Activated naive CD4-positive, alpha-beta T cell treated with anti-CD3 and anti-CD28 coated beads for 36 hours (primary cell): Measurements from ENCODE around the gene G6PC3. TPM values are rescaled to one million over a fixed set of nuclear protein-coding genes. Genes with fewer than 3 reads are reported as not detected.
A peak's percentile ranks its signal among the peaks of the same experiment; 100 is the strongest.

ENCODE experiments used
- CTCF ChIA-PET: fragments of 350-600 bp; sonication (Branson Sonifier 250); formaldehyde crosslinking; loops from one replicate; lab custom pipeline; 2021; ENCODE audit warnings: antibody characterized with exemption; lab: Charles Lee
- DNase-seq: peaks from one replicate; pipeline ENCODE4 v3.0.0-alpha.2; 2020
- H3K27ac Mint-ChIP-seq: one replicate; pipeline ENCODE4 v1.8.0; 2021; ENCODE audit warnings: mild to moderate bottlenecking, mixed read lengths
- H3K27me3 Mint-ChIP-seq: one replicate; pipeline ENCODE4 v1.8.0; 2021; ENCODE audit warnings: low read depth, mixed read lengths
- H3K36me3 Mint-ChIP-seq: one replicate; pipeline ENCODE4 v1.8.0; 2021; ENCODE audit warnings: low read depth, mixed read lengths
- H3K4me1 Mint-ChIP-seq: one replicate; pipeline ENCODE4 v1.8.0; 2021; ENCODE audit warnings: low read depth, mixed read lengths
- H3K4me3 Mint-ChIP-seq: one replicate; pipeline ENCODE4 v1.8.0; 2021; ENCODE audit warnings: mild to moderate bottlenecking, moderate library complexity, mixed read lengths
- H3K9me3 Mint-ChIP-seq: one replicate; pipeline ENCODE4 v1.8.0; 2021; ENCODE audit warnings: mixed read lengths
- intact Hi-C: fragments of 100-400 bp; cut with micrococcal nuclease; formaldehyde crosslinking; loops from one replicate; pipeline ENCODE4 v1.15.1; 2023
- total RNA-seq, 2 experiments: library from RNA; stranded (reverse); gene quantifications; one replicate each; pipeline ENCODE4 v1.2.3, GENCODE V29; 2021

The G6PC3 gene
- total RNA-seq, 2 experiments from 2014 or later = 15.9 to 19.4 TPM

GRCh38 chr17:44086364-44087311 lies 16.1 kb downstream of the G6PC3 start:
- Mint-ChIP-seq H3K27me3 (no peaks in the 10 kb centered on the region), H3K9me3 (no peaks in the 10 kb centered on the region), H3K36me3 (peaks cover 4% of the 10 kb centered on the region), H3K27ac (peak overlapping the region; percentile 75), H3K4me1 (peaks cover 16% of the 10 kb centered on the region), H3K4me3 (no peak overlapping the region)
- intact Hi-C loops = no loop called here
- DNase-seq = peak; percentile 67
- CTCF ChIA-PET = interaction anchor here (0.7 kb wide), 1 partner anchor 60 kb away, joined by 3 read pairs; no protein-coding TSS in a partner anchor

GRCh38 chr17:44087319-44087718 lies 16.8 kb downstream of the G6PC3 start:
- intact Hi-C loops = no loop called here
- no peak overlapping the region for H3K4me3 Mint-ChIP-seq
- H3K27ac Mint-ChIP-seq = peak overlapping the region; percentile 75
- peaks cover 4% of the 10 kb centered on the region for H3K36me3 Mint-ChIP-seq
- peaks cover 16% of the 10 kb centered on the region for H3K4me1 Mint-ChIP-seq
- CTCF ChIA-PET = interaction anchor here (0.7 kb wide), 1 partner anchor 59 kb away, joined by 3 read pairs; no protein-coding TSS in a partner anchor
- DNase-seq = no peak
- H3K27me3 Mint-ChIP-seq = no peaks in the 10 kb centered on the region
- no peaks in the 10 kb centered on the region for H3K9me3 Mint-ChIP-seq

GRCh38 chr17:44088254-44088653 lies 17.7 kb downstream of the G6PC3 start:
- CTCF ChIA-PET = interaction anchor here (0.5 to 1.2 kb wide), 4 partner anchors 11 to 145 kb away, joined by 3 to 7 read pairs (median 4); no protein-coding TSS in a partner anchor
- no peak for DNase-seq
- Mint-ChIP-seq H3K4me3 (no peak overlapping the region), H3K4me1 (peaks cover 16% of the 10 kb centered on the region), H3K9me3 (no peaks in the 10 kb centered on the region), H3K27ac (no peak overlapping the region), H3K27me3 (no peaks in the 10 kb centered on the region), H3K36me3 (peaks cover 1% of the 10 kb centered on the region)
- intact Hi-C loops = no loop called here

GRCh38 chr17:44091200-44091997 lies 20.9 kb downstream of the G6PC3 start:
- Mint-ChIP-seq H3K4me1 (peaks cover 24% of the 10 kb centered on the region), H3K4me3 (no peak overlapping the region), H3K27me3 (no peaks in the 10 kb centered on the region), H3K27ac (no peak overlapping the region), H3K9me3 (no peaks in the 10 kb centered on the region), H3K36me3 (peaks cover 1% of the 10 kb centered on the region)
- CTCF ChIA-PET = no interaction called here
- DNase-seq = no peak
- intact Hi-C loops = no loop called here

GRCh38 chr17:44092051-44092450 lies 21.5 kb downstream of the G6PC3 start:
- no peak for DNase-seq
- CTCF ChIA-PET = no interaction called here
- Mint-ChIP-seq H3K36me3 (no peaks in the 10 kb centered on the region), H3K4me1 (peaks cover 18% of the 10 kb centered on the region), H3K9me3 (no peaks in the 10 kb centered on the region), H3K27ac (no peak overlapping the region), H3K27me3 (no peaks in the 10 kb centered on the region), H3K4me3 (no peak overlapping the region)
- intact Hi-C loops = no loop called here

GRCh38 chr17:44093231-44093900 lies 22.8 kb downstream of the G6PC3 start:
- CTCF ChIA-PET = interaction anchor here (2.5 kb wide), 1 partner anchor 9 kb away, joined by 10 read pairs; no protein-coding TSS in a partner anchor
- Mint-ChIP-seq H3K9me3 (no peaks in the 10 kb centered on the region), H3K4me3 (no peak overlapping the region), H3K27ac (no peak overlapping the region), H3K4me1 (peaks cover 10% of the 10 kb centered on the region), H3K36me3 (no peaks in the 10 kb centered on the region), H3K27me3 (no peaks in the 10 kb centered on the region)
- intact Hi-C loops = no loop called here
- no peak for DNase-seq

- Mint-ChIP-seq H3K36me3 (no peaks in the 10 kb centered on the region), H3K27ac (no peak overlapping the region), H3K27me3 (no peaks in the 10 kb centered on the region), H3K9me3 (no peaks in the 10 kb centered on the region), H3K4me1 (peaks cover 10% of the 10 kb centered on the region), H3K4me3 (no peak overlapping the region)
- no peak for DNase-seq
- intact Hi-C loops = no loop called here
- CTCF ChIA-PET = interaction anchor here (0.7 to 2.5 kb wide), 2 partner anchors 10 to 16 kb away, joined by 3 to 10 read pairs; no protein-coding TSS in a partner anchor
These were observed 24.3 kb downstream of the G6PC3 start for GRCh38 chr17:44094701-44095387.

- no peak overlapping the region for H3K27ac Mint-ChIP-seq
- H3K9me3 Mint-ChIP-seq = no peaks in the 10 kb centered on the region
- no peaks in the 10 kb centered on the region for H3K27me3 Mint-ChIP-seq
- no peak for DNase-seq
- H3K36me3 Mint-ChIP-seq = no peaks in the 10 kb centered on the region
- no peak overlapping the region for H3K4me3 Mint-ChIP-seq
- peaks cover 10% of the 10 kb centered on the region for H3K4me1 Mint-ChIP-seq
- CTCF ChIA-PET = interaction anchor here (0.7 to 2.5 kb wide), 2 partner anchors 11 to 16 kb away, joined by 3 to 10 read pairs; no protein-coding TSS in a partner anchor
- intact Hi-C loops = no loop called here
These were observed 24.8 kb downstream of the G6PC3 start for GRCh38 chr17:44095388-44095646.

- intact Hi-C loops = no loop called here
- CTCF ChIA-PET = interaction anchor here (1.9 kb wide), 1 partner anchor 12 kb away, joined by 5 read pairs; no protein-coding TSS in a partner anchor
- no peaks in the 10 kb centered on the region for H3K27me3 Mint-ChIP-seq
- H3K9me3 Mint-ChIP-seq = no peaks in the 10 kb centered on the region
- peak; percentile 15 for DNase-seq
- no peak overlapping the region for H3K4me3 Mint-ChIP-seq
- H3K36me3 Mint-ChIP-seq = no peaks in the 10 kb centered on the region
- peaks cover 10% of the 10 kb centered on the region for H3K4me1 Mint-ChIP-seq
- no peak overlapping the region for H3K27ac Mint-ChIP-seq
These were observed 25.3 kb downstream of the G6PC3 start for GRCh38 chr17:44095647-44096496.

- Mint-ChIP-seq H3K27me3 (no peaks in the 10 kb centered on the region), H3K4me3 (no peak overlapping the region), H3K4me1 (peaks cover 10% of the 10 kb centered on the region), H3K36me3 (no peaks in the 10 kb centered on the region), H3K27ac (no peak overlapping the region), H3K9me3 (no peaks in the 10 kb centered on the region)
- DNase-seq = no peak
- CTCF ChIA-PET = interaction anchor here (0.9 to 1.9 kb wide), 4 partner anchors 13 to 37 kb away, joined by 3 to 5 read pairs (median 3); no protein-coding TSS in a partner anchor
- intact Hi-C loops = no loop called here
These were observed 26.8 kb downstream of the G6PC3 start for GRCh38 chr17:44097110-44097958.
